Measurements from ENCODE around the gene BICDL1. TPM values are rescaled to one million over a fixed set of nuclear protein-coding genes. Genes with fewer than 3 reads are reported as not detected.
"Not testable (repeated sequence)": the region's sequence is repeated elsewhere in the genome, so short reads cannot be mapped to it uniquely, and the experiment has no call there.

The BICDL1 gene, protein sequence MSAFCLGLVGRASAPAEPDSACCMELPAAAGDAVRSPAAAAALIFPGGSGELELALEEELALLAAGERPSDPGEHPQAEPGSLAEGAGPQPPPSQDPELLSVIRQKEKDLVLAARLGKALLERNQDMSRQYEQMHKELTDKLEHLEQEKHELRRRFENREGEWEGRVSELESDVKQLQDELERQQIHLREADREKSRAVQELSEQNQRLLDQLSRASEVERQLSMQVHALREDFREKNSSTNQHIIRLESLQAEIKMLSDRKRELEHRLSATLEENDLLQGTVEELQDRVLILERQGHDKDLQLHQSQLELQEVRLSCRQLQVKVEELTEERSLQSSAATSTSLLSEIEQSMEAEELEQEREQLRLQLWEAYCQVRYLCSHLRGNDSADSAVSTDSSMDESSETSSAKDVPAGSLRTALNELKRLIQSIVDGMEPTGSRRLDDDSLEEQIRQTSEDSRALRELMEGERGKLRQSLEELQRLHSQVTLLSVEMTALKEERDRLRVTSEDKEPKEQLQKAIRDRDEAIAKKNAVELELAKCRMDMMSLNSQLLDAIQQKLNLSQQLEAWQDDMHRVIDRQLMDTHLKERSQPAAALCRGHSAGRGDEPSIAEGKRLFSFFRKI
- polyA plus RNA-seq (2013, experiment 1 of 2; ENCODE audit: insufficient read length), result 0.11 TPM
- 0.08 TPM for polyA plus RNA-seq (2013, experiment 2 of 2; ENCODE audit: insufficient read length)

DNA sequence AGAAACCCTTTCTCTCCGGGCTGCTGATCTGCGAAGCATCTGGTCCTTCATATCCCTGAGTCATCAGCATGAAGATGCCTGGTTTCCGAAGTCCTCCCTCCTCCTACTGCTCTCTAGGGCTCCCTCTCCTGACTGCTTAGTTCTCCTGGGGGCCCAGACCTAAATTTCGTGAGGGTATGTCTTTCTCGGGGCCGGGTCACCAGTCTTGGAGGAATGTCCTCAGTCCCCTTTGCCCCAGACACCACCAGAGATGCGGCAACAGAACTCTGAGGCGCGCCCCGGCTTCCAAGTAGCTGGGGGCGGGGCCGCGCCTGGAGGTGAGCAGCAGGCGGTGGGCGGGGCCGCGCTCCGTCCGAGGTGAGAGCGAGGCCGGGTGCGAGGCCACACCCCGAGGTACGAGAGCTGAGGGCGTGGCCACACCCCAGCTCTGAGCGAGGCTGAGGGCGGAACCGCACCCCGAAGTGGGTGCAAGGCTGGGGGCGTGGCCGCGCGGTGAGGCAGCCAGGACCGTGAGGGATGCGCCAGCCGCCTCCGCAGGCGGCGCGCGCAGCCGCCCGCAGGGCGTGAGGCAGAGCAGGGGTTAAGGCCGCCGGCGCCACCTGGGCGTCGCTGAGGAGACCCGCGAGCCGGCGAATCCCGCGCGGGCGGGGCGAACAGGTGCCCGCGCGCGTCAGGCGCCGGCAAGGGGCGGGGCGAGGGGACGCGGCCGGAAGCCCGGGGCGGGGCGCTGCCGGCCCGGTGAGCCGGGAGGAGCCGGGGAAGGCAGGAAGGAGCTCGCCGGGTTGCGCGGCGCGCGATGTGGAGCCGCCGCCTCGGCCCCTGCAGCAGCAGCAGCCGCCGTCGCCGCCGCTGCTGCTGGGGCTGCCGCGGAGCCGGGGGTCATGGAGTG, at the start of gene BICDL1:
BICDL1 (plus strand) TSS at position 765 of the 889 bp plus-strand sequence. CDS start 633 bp downstream, outside the sequence.
- peak; percentile 37 for DNase-seq

DNA sequence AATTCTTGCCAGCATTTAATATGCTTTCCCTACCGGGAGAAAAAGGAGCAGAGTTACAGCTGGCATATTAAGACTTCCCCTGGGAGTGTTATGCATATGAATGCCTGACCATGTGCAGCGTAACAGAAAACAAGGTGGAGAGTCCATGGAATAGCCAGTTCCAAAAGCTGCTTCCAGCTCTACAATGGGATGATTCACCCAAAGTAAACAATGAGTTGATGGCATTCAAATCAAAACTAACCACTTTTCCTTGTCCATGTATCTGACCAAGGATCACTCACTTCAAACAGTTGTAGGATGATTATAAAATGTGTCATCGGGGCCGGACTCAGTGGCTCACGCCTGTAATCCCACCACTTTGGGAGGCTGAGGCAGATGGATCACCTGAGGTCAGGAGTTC, 48.1 kb upstream of the BICDL1 start:
- DNase-seq, result peak; percentile 76

DNA sequence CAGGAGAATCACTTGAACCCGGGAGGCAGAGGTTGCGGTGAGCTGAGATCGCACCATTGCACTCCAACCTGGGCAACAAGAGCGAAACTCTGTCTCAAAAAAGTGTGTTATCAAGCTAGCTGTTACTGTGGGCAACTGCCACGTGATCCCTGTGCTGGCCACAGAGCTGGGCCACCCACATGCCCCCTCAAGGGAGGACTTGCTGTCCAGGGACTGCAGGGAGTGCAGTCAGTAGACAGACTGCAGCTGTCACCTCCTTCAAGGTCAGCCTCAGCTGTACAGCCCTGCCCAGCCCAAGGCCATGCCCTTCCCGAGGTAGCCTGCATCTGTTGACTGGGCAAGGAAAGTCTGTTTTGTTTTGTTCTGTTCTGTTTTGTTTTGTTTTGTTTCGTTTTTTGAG, 46.6 kb upstream of the BICDL1 start:
- no peak for DNase-seq

DNA sequence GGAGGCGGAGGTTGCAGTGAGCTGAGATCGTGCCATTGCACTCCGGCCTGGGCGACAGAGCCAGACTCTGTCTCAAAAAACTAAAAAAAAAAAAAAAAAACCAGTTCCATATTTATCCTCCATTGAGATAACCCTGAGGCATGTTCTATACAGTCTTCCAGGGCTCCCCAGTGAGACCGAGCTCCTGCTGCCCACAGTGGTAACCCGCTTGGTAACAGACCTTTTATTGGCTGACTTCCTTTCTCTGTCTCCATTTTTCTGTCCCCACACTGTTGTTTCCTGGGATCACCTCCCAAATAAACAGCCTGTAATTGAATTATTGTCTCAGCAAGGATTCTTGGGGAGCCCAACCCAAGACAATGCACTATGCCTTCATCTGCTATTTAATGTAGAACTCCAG, 42.8 kb upstream of the BICDL1 start:
- DNase-seq, result no peak

DNA sequence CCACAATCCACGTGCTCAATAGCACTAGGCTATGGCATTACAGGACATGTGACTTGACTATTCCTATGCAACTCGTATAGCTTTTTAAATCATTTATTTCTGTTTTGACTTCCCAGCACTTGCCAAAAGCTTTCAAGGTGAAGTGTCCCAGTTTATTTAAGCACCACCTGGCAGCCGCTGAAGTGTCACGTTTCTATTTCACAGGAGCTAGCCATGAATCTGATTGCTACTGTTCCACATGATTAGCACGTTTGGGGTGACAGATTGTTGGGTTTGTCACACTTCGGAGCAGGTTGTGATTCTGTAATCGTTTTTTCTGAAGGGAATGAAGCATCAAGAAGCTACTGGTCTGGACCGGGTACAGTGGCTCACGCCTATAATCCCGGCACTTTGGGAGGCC, 39.9 kb upstream of the BICDL1 start:
- DNase-seq, result no peak

DNA sequence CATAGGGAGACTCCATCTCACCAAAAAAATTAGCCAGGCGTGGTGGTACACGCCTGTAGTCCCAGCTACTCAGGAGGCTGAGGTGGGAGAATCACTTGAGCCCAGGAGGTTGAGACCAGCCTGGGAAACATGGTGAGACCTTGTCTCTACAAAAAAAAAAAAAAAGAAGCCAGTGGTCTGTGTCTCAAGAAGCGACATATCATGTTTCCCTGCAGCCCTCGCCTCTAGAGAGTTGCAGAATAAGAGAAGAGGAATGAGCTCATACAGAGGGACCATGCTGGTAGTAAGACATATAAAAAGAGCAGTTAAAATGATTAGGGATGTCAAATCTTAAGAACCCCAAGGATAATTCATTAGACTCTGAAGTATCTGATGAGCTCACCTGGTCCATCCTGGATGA, 39.4 kb upstream of the BICDL1 start:
- DNase-seq, result no peak

DNA sequence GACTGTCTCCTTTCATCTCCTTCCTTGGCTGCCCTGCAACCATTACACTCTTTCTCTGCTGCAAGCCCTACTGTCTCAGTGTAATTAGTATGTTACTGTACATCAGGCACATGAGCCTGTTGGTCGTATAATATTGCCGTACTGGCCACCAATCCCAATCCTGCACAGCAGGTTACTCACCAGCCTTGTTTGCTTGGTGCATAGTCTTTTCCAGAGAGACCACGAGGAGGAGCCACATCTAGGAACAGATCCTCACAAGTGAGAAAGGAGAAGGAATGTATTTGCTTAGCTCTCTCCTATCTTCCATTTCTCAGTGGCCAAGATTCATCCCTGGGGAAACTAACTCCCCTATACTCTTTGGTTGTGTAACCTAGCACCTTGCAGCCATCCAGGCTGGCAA, 33.0 kb upstream of the BICDL1 start:
- no peak for DNase-seq

DNA sequence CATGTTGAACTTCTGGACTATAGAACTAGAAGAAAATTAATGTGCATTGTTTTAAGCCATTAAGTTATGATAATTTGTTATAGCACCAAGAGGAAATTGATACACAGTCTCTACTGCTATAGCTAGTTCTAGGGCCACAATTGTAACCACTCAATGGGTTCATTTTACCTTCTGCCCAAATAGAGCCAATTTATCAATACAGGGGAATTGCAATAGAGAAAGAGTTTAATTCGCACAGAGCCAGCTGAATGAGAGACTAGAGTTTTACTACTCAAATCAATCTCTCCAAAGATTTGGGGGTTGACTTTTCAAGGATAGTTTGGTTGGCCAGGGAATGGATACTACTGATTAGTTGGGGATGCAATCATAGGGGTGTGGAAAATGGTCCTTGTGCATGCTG, 31.9 kb upstream of the BICDL1 start:
- no peak for DNase-seq

DNA sequence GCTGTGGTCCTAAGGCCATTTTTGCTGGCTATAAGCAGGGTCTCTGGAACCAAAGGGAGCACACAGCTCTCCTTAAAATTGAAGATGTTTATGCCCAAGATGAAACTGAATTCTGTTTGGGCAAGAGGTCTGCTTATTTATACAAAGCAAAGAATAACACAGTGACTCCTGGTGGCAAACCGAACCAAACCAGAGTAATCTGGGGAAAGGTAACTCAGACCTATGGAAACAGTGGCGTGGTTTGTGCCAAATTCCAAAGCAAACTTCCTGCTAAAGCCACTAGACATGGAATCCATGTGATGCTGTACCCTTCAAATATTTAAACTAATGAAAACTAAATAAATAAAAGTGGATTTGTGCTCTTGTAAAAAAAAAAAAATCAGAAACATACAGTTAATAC, 29.6 kb upstream of the BICDL1 start:
- DNase-seq, result no peak

DNA sequence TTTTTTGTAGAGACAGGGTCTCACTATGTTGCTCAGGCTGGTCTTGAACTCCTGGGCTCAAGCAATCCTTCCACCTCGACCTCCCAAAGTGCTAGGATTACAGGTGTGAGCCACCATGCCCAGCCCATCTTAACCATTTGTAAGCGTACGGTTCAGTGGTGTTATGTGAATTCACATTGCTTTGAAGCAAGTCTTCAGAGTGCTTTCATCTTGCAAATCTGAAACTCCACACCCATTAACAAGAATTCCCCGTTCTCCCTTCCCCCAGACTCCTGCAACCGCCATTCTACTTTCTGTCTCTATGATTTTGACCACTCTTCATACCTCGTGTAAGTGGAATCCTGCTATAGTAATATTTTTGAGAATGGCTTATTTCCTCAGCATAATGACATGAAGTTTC, 24.9 kb upstream of the BICDL1 start:
- no peak for DNase-seq

DNA sequence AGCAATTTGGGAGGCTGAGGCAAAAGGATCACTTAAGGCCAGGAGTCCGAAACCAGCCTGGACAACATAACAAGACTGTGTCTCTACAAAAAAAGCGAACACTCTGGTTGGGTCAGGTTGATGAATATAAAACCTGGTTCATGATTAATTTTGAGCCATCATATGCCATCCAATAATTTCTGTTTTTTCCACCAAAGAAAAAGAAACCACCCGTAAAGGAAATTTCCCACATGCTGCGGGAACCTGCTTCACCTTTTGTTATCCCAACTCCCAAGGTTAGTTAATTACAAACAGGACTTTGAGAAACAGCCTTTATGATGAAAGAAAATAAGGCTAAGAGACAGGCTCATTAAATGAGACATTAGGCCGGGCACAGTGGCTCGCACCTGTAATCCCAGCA, 24.1 kb upstream of the BICDL1 start:
- no peak for DNase-seq

DNA sequence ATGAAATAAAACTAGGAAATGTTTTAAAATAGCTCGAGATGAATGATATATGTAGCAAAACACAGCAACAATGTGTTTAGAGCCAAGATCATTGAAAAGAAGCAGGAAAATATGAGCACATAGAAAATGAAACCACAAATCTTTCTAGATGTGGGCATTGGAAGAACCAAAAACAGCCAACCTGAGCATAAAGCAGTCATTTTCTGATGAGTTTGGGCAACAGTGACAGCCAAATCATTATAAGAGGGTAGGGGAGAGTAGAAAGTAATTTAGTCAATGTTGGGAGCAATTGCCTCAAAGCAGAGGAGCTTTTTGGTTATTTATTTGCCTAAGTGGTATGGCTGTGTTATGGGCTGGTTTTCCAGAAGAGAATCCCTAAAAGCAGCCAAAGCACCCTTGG, 8.8 kb upstream of the BICDL1 start:
- DNase-seq, result no peak

DNA sequence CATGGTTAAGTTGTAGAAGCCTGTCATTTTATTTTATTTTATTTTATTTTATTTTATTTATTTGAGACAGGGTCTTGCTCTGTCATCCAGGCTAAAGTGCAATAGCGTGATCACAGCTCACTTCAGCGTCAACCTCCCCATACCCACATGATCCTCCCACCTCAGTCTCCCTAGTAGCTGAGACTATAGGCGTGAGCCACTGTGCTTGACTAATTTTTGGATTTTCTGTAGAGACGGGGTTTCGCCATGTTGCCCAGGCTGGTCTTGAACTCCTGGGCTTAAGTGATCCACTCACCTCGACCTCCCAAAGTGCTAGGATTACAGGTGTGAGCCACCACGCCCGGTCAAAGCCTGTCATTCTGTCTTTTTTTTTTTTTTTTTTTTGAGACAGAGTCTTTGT, 8.3 kb upstream of the BICDL1 start:
- DNase-seq, result not testable (repeated sequence)

DNA sequence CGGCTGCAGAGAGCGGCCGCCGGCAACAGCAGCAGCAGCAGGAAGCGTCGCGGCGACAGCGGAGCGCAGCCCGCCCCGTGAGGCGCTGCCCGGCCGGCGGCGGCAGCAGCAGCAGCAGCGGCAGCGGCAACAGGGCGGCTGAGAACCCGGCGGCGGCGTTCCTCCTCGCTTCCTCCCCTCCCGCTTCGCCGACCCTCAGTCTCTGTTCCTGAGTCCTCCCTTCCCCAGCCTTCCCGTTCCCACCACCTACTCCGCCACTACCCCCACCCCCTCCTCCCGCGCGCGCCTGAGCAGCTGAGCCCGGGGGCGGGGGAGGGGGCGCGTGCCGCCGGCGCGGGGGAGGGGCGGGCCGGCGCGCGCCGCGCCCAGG, 310 bp downstream of the BICDL1 start:
- DNase-seq, result peak; percentile 45

DNA sequence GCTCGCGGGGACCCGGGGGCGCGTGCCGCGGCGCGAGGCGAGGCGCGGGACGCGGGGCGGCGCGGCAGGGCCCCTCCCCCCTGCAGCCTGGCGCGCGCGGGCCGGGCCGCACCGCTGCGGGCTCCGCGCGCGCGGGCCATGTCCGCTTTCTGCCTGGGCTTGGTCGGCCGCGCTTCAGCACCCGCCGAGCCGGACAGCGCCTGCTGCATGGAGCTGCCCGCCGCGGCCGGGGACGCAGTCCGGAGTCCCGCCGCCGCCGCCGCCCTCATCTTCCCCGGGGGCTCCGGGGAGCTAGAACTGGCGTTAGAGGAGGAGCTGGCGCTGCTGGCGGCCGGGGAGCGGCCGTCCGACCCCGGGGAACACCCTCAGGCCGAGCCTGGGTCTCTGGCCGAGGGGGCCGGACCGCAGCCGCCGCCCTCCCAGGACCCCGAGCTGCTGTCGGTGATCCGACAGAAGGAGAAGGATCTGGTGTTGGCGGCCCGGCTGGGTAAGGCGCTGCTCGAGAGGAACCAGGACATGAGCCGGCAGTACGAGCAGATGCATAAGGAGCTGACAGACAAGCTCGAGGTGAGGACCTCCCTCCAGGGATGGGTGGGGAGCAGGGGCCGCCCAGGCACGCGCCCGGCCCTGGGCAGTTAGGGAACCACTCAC, 820 bp downstream of the BICDL1 start:
- DNase-seq, result peak; percentile 70

DNA sequence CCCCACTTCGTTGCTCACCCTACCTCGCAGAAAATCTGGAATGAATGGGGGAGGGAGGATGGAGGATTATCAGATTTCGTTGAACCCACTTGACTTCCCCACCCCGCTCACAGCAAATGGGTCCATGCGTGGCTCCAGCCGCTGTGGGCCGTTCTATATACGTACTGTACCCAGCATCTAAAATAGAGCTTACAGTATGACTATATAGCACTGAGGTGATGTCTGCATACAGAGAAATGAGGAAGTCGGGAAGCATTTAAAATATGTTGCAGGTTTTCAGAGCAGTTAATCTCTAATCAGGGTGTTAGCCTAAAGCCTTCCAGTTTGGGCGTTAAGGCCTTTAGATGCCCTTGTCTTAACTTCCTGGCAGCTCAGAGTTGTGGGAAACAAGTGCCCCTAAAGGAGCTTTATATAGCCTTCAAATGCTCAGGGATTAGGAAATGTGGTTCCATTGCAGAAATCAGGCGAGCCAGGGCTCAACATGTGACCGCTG, 1.4 kb downstream of the BICDL1 start:
- DNase-seq, result no peak

DNA sequence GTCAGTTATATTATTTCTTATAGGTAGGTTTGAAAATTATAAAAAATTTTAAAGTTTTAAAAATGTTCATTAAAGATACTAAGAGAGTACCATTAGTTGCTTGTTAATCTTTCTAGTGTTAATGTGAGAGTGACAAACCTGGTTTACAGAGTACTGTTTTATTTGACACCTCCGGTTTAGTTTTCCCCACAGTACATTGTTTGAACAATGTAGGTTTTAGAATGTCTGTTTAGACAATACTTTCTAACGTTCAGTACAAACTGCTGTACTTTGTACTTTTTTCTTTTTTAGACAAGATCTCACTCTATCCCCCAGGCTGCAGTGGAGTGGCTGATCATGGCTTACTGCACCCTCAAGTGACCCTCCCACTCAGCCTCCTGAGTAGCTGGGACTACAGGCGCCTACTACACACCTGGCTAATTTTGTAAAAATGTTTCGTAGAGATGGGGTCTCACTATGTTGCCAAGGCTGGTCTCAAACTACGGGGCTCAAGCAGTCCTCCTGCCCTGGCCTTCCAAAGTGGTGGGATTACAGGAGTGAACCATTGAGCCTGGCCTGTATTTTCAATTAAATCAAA, 3.2 kb downstream of the BICDL1 start:
- DNase-seq, result no peak

DNA sequence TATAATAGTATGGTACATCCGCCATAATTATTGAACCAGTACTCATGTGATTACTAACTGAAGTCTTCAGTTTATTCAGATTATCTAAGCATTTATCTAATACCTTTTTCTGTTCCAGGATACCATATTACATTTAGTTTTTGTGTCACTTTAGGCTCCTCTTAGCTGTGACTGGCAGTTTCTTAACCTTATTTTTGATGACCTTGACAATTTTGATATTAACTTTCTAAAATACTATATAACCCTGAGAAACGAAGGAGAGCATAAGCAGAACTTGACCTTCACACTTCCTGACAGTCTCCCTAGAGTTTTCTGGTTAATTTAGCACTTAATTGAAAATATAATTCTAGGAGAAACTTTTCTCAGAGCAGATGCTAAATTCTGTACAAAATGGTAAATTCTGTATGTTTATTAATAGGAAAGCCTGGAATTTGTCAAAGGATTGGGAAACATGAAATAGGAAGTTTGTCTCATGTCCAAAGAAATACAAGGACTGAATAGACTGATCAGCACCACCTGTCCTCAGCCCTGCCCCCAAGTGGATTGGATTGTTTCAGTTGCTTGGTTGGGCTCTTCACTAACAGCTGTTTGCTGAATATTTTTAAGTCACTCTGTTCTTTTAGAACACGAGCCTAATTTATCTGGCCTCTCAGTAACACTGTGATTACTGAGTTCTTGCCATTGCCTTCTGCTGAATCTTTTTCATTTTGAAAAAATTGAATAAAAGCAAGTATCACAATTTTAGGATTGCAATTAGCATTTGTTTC, 6.0 kb downstream of the BICDL1 start:
- no peak for DNase-seq

DNA sequence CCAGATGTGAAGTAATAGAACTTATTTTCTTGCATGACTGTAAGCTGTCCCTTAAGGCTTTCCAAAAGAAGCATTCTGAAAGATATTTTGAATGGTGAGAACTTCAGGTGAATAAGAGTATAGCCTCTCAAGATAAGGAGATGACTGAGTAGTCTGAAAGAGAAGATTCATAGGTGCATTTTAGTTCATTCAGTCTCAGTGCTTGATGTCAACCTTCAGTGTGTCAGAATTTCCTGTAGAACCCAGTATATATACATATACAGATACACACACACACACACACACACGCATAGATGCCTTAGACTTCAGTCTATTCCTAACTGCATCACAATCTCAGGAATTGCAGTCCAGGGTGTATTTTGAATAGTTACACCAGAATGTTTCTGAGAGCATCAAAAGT, 7.4 kb downstream of the BICDL1 start:
- no peak for DNase-seq

DNA sequence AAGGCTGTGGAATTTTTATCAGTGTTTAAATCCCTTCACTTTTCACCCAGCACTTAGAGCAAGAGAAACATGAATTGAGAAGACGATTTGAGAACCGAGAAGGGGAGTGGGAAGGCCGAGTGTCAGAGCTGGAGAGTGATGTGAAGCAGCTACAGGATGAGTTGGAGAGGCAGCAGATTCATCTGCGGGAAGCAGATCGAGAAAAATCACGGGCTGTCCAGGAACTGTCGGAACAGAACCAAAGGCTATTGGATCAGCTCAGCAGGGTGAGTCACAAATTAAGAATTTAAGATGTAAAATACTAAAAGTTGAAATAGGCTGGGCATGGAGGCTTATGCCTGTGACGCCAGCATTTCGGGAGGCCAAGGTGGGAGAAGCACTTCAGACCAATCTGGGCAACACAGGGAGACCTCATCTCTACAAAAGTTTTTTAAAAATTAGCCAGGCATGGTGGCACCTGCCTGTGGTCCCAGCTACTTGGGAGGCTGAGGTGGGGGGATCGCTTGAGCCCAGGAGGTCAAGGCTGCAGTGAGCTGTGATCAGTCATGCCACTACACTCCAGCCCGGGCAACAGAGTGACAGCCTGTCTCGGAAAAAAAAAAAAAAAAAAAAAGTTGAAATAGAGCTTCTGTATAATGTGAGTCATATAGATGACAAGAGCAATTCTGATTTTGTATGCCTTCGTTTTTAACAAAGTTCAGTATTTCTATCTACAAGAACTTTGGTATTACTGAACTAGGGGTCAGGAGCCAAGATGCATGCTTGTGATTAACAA, 9.6 kb downstream of the BICDL1 start:
- no peak for DNase-seq

DNA sequence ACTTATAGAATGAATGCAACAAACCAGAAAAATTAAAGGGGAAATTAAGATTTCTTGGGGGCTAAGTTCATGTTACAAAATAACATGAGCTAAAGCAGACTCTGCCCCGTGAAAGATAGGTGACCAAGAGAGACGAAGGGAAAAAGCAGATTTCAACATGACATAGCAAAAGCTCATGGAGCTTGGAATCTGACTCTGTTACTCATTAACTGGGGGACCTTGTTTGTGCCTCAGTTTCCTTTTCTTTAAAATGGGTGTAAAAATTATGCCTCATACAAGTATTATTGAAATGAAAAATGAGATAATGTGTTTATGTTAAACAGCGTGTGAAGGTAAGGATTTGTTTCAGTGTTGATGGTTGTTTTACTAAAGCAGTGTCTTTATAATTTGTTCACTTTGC, 11.5 kb downstream of the BICDL1 start:
- DNase-seq, result no peak
